HG02840 (cell line): ENCODE measurements around the gene TMEM45A.
A peak's percentile ranks its signal among the peaks of the same experiment; 100 is the strongest.
"Not testable (repeated sequence)": the region's sequence is repeated elsewhere in the genome, so short reads cannot be mapped to it uniquely, and the experiment has no call there.

ENCODE experiments used
- ATAC-seq: cut with Tn5 transposase; IDR thresholded peaks from one replicate; pipeline ENCODE4 v1.9.1; 2021; ENCODE audit warnings: mild to moderate bottlenecking, moderate library complexity, moderate number of reproducible peaks; ENCODE audit not compliant: unreplicated experiment, low FRiP score

Gene TMEM45A, protein sequence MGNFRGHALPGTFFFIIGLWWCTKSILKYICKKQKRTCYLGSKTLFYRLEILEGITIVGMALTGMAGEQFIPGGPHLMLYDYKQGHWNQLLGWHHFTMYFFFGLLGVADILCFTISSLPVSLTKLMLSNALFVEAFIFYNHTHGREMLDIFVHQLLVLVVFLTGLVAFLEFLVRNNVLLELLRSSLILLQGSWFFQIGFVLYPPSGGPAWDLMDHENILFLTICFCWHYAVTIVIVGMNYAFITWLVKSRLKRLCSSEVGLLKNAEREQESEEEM

DNA sequence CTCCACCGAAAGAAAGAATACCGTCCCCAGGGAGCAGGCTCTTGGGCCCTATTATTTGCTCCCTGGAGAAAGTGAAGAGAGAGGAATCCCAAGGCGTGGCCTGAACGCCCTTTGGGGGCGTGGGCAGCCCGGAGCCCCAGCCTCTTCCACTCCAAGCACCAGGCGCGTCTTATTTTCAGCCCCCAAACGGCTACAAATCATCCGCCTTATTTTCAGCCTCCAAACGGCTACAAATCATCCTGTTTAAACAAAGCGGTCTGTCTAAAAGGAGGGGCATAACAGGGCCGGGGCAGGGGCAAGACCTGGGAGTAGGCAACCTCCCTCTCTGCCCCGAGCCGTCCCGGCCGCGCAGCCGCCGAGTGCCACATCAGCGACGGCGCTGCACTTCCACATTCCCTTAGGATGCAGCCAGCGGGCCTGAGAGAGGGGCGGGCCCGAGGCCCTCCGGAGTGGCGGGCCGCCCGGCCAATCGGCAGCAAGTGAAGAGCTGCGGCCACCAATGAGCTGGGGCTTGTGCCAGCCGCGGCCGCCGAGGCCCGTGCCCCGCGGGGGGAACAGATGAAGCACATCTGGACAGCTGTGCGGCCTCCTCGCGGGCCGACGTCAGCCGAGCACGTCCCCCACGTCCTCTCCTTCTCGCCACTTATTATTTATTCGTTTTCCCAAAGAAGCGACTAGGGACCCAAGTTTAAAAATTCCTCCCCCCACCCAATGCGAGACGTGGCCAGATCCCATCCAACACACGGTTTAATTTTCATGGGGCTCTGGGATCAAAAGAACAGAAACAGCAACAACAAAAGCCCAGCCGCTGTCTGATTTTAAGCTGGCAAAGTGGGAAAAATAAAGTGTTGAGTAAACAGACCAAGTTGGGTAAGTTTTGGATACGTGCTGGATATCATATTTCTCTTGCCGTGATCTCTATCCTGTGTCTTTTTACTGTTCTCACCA lies at the start of gene TMEM45A:
TMEM45A (plus strand) TSS at position 561 of the 948 bp plus-strand sequence. CDS start 62,593 bp downstream, outside the sequence.
- ATAC-seq, result peak; percentile 100

- no peak for ATAC-seq
These were observed 48.7 kb upstream of the TMEM45A start for GRCh38 chr3:100443690-100444089.

GRCh38 chr3:100447067-100447466 lies 45.4 kb upstream of the TMEM45A start:
- ATAC-seq, result not testable (repeated sequence)

DNA sequence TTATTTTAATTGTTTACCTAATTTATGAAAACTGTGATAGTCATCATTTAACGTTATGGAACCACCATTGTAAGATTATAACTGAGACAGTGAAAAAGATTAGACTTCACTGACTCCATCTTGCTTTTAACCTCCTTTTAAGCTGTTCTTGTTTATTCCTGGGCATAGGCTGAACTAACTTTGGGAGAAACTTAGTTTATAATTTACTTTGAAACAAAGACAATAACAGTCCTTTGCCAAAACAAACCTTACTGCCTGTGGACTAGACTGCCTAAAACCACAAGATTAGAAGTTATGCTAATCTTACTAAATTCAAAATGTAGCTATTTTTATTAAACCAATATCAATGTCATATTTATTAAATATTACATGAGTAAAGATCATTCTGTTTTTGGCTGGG lies 44.3 kb upstream of the TMEM45A start:
- no peak for ATAC-seq

DNA sequence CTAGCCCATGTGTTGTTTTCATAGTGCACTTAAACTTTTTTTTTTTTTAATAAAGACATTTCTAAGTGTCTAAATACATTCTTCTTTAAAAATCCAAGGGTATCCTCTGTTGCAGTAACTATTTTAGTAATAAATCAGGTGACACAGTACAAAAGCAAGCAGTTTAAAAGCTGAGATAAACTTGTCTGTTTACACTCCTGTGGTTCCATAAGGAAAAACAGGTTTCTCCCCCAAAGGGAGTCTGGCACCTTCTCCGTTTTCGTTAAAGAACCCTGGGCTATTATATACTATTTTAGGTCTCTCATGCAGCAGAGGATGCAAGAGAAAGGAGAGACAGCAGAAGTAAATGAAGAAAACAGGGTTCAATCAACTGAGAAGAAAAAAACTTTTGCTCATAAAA lies 43.2 kb upstream of the TMEM45A start:
- no peak for ATAC-seq

DNA sequence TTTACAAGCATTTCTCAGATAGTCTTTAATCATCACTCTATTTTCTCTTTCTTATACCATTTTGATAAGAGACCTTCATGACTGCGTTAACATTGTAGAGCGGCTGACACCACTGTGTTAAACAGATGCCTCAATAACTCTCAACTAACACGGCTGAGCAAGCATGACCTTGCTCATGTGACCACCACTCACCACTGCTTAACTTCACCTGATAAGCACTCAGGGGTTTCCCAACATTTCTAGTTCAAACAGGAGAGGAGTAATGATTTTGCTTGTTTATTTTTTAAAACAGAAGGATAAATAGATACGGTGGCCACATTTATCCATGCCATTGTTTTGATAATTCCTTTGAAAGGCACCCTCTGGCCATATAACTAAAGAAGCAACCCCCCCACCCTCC lies 37.7 kb upstream of the TMEM45A start:
- ATAC-seq, result no peak

DNA sequence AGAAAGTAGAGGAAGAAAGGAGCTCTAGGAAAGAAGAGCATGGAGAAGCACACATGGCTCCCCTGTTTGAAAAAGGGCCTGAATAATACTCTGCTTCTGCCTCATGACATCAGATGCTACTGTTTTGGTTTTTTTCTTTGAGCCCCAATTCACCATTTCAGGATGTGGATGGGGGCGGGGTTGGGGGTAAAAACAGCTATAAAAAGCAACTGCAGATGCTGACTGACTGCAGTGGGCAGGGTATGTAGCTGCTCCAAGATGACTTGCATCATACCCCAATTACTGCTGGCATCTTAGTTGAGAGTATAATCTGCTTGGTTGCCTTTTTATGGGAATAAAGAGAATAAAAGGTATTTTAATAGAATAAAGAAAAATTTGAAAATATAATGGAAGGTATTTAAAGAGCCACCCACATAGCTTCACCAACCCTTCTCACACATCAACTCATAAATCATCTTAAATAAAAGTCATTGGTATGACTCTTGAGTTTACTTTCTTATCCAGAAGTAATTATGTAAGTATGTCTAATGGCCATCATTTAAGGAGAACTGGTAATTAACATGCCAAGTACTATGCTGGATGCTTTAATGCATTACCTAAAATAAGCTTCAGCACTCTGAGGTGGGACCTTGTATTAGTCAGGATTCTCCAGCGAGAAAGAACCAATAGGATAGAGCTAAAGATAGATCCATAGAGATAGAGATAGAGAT lies 36.4 kb upstream of the TMEM45A start:
- ATAC-seq, result no peak

DNA sequence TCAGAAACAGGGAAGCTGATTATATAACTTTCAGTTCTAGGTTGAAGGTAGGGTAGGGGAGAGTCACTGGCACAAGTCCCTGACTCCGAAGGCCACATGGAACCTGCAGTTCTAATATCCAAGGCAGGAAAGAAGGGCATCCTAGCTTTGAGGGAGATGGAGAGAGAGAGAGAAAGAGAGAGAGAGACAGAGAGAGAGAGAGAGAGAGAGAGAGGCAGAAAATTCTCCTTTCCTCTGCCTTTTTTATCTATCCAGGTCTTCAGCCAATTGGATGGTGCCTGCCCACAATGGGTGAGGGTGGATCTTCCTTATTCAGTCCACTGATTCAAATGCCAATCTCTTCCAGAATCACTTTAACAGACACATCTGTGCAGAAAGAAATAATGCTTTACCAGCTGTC lies 35.7 kb upstream of the TMEM45A start:
- ATAC-seq, result no peak

- ATAC-seq, result no peak
These were observed 34.6 kb upstream of the TMEM45A start for GRCh38 chr3:100457811-100458210.

DNA sequence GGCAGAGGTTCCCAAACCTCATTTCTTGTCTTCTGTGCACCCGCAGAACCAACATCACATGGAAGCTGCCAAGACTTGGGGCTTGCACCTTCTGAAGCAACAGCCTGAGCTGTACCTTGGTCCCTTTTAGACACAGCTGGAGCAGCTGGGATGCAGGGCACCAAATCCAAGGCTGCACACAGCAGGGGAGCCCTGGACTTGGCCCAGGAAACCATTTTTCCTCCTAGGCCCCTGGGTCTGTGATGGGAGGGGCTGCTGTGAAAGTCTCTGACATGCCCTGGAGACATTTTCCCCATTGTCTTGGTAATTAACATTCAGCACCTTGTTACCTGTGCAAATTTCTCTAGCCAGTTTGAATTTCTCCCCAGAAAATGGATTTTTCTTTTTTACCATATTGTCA lies 33.6 kb upstream of the TMEM45A start:
- ATAC-seq, result no peak

GRCh38 chr3:100463002-100463401 lies 29.4 kb upstream of the TMEM45A start:
- ATAC-seq, result peak; percentile 82

- ATAC-seq, result no peak
These were observed 28.7 kb upstream of the TMEM45A start for GRCh38 chr3:100463646-100464155.

DNA sequence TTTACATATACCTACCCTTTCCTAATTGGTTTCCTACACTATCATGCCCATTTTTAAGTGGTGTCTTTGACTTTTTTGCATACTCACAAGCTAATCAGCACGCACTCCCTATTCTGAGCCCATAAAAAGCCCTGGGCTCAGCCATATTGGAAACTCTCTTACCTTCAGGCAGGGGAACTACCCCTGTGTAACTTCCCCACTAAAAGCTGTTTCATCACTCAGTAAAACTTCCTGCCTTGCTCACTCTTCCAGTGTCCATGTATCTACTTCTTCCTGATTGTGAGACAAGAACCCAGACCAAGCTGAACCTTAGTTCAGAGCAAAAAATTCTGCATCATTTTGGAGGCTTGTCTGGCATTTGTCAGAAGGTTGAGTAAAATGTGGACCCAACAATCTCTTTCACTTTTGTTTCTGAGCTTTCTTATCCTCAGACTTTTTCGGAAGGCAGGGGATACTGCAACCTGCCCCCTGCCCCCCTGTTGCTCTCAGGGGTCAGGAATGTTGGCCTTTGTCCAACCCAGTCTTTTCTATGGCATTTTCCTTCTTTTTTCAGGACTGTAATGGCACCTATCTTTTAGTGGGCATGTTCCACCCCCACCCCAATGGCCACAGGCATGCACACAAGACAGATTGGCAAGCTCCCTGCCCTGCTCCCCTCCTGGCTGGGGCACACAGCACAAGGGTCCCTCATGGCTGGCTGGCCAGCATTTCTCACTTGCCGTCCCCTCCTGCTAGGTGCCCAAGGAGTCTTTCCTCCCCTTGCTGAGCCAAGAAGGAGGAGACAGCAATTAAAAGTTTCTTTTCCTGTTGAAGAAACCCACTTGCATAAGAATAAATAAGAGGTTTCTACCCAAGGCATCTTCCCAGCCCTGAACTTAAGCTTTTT lies 26.3 kb upstream of the TMEM45A start:
- ATAC-seq, result no peak

GRCh38 chr3:100467133-100467532 lies 25.3 kb upstream of the TMEM45A start:
- no peak for ATAC-seq

DNA sequence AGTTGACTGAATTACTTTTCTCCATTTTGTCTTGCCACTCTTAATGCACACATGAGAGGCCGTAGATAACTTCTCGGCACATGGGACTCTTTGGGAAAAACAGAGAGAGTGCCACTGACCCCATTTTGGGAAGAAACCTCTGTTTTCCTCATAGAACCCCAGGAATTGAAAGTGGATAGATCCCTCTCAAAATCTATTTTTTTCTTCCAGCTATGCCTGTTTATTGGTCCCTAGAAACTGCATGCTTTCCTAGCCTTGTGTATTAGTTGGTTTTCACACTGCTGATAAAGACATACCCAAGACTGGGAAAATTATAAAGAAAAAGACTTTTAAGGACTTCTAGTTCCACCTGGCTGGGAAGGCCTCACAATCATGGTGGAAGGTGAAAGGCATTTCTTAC lies 23.7 kb upstream of the TMEM45A start:
- ATAC-seq, result no peak

DNA sequence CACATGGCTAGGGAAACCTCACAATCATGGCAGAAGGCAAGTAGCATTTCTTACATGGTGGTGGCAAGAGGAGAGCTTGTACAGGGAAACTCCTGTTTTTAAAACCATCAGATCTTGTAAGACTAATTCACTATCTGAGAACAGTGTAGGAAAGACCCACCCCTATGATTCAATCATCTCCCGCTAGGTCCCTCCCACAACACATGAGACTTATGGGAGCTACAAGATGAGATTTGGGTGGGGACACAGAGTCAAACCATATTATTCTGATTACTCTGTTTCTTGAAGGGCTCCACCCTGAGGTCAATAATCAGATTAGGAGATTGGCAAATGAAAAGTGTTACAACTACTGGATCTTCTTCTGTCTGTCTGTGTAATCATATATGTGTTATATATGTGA lies 21.5 kb upstream of the TMEM45A start:
- no peak for ATAC-seq

GRCh38 chr3:100471444-100471843 lies 21.0 kb upstream of the TMEM45A start:
- no peak for ATAC-seq

DNA sequence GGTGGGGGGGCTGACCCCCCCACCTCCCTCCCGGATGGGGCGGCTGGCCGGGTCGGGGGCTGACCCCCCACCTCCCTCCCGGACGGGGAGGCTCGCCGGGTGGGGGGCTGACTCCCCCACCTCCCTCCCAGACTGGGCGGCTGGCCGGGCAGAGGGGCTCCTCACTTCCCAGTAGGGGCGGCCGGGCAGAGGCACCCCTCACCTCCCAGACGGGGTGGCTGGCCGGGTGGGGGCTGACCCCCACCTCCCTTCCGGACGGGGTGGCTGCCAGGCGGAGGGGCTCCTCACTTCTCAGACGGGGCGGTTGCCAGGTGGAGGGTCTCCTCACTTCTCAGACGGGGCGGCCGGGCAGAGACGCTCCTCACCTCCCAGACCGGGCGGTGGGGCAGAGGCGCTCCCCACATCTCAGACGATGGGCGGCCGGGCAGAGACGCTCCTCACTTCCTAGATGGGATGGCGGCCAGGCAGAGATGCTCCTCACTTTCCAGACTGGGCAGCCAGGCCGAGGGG lies 14.5 kb upstream of the TMEM45A start:
- ATAC-seq, result not testable (repeated sequence)

DNA sequence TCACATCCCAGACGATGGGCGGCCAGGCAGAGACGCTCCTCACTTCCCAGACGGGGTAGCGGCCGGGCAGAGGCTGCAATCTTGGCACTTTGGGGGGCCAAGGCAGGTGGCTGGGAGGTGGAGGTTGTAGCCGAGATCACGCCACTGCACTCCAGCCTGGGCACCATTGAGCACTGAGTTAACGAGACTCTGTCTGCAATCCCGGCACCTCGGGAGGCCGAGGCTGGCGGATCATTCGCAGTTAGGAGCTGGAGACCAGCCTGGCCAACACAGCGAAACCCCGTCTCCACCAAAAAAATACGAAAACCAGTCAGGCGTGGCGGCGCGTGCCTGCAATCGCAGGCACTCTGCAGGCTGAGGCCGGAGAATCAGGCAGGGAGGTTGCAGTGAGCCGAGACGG lies 13.9 kb upstream of the TMEM45A start:
- not testable (repeated sequence) for ATAC-seq

GRCh38 chr3:100480081-100480480 lies 12.3 kb upstream of the TMEM45A start:
- ATAC-seq, result no peak
